AG08395 (cell line): ENCODE measurements around the gene PCK2.

Source experiments
- DNase-seq: peaks from one replicate; pipeline ENCODE4 v3.0.0; 2012; ENCODE audit warnings: mixed read lengths, low spot score

PCK2 gene

DNA sequence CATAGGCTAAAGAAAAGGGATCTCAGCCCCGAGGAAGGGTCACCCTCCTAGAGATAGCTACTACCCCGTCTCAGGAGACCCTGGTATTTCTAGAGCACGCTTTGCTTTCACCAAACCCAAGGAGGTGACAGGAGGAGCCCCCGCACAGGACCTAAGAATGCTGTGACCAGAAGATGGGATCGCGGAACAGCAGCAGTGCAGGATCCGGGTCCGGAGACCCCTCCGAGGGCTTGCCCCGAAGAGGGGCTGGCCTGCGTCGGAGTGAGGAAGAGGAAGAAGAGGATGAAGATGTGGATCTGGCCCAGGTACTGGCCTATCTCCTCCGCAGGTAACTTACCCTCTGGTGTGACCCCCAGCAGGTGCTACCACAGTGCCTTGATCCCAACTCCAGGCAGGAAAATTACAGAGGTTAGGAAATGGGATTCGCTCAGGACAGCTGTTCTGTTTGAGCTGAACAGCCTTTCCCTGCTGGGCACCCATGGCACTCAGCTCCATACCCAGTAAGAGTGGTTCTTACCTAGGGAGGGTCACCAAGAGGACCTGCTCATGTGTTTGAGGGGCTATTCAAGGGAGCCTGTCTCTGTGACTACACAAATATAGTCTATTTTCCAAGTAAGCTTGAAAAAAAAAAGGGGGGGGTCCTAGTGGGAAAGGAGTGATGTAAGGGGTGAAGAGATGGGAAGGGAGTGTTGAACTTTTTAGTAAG lies 21.5 kb downstream of the PCK2 start:
- DNase-seq: no peak

- no peak for DNase-seq
Observed at GRCh38 chr14:24116128-24116814, 22.2 kb downstream of the PCK2 start.

GRCh38 chr14:24117179-24117578 lies 23.1 kb downstream of the PCK2 start:
- no peak for DNase-seq

GRCh38 chr14:24119691-24120090 lies 25.6 kb downstream of the PCK2 start:
- DNase-seq: no peak

- no peak for DNase-seq
Observed at GRCh38 chr14:24121210-24121609, 27.1 kb downstream of the PCK2 start.

- no peak for DNase-seq
Observed at GRCh38 chr14:24122416-24122815, 28.3 kb downstream of the PCK2 start.

DNA sequence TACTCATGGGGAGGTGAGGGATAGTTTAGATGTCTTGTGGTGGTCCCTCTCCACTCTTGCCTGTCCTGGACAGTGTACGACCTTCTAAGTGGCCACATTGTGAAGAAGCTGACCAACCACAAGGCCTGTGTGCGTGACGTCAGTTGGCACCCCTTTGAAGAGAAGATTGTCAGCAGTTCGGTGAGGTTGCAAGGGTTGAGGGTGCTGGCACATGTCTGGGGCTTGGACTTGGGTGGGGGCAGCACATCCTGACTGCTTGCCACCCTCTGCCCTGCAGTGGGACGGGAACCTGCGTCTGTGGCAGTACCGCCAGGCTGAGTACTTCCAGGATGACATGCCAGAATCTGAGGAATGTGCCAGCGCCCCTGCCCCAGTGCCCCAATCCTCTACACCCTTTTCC lies 28.8 kb downstream of the PCK2 start:
- DNase-seq: no peak

- no peak for DNase-seq
Observed at GRCh38 chr14:24123424-24124417, 29.6 kb downstream of the PCK2 start.

DNA sequence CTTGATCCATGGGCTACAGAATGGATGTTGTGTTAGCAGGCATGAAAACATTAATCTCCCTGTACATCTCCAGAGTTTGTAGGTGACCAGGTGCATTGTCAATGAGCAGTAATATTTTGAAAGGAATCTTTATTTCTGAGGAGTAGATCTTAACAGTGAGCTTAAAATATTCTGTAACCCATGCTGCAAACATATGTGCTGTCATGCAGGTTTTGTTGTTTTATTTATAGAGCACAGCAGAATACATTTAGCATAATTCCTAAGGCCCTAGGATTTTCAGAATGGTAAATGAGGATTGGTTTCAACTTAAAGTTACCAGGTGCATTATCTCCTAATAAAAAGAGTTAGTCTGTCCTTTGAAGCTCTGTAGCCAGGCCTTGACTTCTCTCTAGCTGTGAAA lies 32.8 kb downstream of the PCK2 start:
- DNase-seq: no peak

DNA sequence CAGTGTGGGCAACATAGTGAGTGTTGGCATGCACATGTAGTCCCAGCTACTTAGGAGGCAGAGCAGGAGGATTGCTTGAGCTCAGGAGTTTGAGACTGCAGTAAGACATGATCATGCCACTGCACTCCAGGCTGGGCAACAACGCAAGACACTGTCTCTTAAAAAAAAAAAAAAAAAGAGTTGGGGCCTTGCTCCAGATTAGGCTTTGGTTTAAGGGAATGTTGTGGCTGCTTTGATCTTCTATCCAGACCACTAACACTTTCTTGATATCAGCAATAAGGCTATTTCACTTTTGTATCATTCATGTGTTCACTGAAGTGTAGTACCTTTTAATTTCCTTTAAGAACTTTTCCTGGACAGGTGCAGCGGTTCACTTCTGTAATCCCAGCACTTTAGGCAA lies 33.6 kb downstream of the PCK2 start:
- DNase-seq: no peak

DNA sequence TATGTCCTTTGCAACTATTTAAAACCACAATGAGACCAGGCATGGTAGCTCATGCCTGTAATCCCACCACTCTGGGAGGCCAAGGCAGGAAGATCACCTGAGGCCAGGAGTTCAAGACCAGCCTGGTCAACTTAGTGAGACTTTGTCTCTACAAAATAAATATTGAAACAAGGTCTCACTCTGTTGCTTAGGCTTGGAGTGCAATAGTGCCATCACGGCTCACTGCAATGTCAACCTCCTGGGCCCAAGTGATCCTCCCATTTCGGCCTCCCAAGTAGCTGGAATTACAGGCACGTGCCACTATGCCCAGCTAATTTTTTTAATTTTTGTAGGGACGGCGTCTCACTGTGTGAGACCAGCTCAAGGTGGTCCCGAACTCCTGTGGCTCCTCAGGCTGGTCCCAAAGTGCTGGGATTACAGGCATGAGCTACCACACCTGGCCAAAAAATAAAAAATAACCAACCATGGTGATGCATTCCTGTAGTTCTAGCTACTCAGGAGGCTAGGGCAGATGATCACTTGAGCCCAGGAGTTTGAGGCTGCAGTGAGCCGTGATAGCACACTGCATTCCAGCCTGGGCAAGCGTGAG lies 35.4 kb downstream of the PCK2 start:
- DNase-seq: no peak

- DNase-seq: no peak
Observed at GRCh38 chr14:24130380-24130716, 36.2 kb downstream of the PCK2 start, which contains the start of gene FITM1. TSS of gene FITM1 (plus strand) at chr14:24130659. CDS start at chr14:24131564, 905 bp downstream.

GRCh38 chr14:24130717-24131548 lies 36.8 kb downstream of the PCK2 start:
- DNase-seq: no peak

GRCh38 chr14:24131549-24131966 lies 37.4 kb downstream of the PCK2 start:
- no peak for DNase-seq

- DNase-seq: no peak
Observed at GRCh38 chr14:24132061-24132685, 38.1 kb downstream of the PCK2 start.

- DNase-seq: no peak
Observed at GRCh38 chr14:24132976-24133375, 38.9 kb downstream of the PCK2 start.

DNA sequence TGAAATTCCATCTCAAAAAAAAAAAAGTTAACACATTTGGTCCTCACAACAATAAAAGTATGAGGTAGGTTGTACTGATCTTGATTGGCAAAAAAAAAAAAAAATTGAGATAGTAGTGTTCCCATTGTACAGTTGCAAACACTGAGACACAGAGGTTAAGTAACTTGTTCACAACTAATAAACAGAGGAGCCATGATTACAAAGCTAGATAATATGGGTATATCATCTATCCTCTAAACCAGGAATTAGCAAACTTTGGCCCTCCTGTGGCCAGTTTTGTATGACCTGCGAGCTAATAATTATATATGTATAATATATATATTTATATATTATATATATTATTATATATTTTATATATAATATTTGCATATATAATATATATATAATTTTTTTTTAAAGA lies 39.6 kb downstream of the PCK2 start:
- no peak for DNase-seq

- no peak for DNase-seq
Observed at GRCh38 chr14:24135584-24135833, 41.4 kb downstream of the PCK2 start.

DNA sequence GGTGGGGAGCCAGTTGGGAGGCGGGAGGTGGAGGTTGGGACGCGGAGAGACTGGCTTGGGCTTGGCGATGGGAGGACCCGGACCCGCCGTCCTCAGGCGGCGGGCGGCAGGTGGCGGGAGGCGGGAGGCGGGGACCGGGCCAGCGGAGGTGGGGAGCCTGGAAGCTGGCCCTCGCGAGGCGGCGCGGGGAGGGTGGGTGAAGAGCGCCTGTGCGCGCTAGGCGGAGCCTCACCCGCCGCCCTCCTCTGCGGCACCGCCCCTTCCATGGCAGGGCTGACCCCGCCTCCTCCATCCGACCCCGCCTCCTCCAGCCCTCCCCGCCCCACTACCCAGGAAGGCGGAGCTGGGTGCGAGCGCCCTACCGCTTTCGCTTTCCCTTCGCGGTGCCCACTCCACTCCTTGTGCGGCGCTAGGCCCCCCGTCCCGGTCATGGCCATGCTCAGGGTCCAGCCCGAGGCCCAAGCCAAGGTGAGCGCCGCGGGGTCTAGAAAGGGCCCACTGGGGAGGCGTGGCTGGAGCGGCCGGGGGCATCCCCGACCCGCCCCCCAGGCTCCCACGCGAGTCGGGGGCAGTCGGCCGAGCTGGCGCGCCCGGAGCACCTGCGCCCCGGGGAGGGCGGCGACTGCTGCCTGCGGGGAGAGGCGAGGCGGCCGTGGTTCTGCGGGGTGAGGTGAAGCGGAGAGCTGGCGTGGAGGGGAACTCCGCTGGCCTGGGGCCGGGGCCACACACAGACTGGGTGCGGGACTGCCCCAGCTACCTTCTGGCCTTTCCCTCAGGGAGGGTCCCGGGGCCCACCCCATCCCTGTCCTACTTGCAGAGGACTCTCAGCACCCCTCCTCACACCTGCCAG lies 41.9 kb downstream of the PCK2 start, which contains the start of gene PSME1:
Gene PSME1, plus strand, starts transcription at position 361 of the 850 bp plus-strand sequence. Its CDS starts 69 bp downstream, at position 430.
- peak; percentile 97 for DNase-seq
